K562 (cell line): ENCODE measurements around the gene NRCAM. TPM values are rescaled to one million over a fixed set of nuclear protein-coding genes. Genes with fewer than 3 reads are reported as not detected.
A peak's percentile ranks its signal among the peaks of the same experiment; 100 is the strongest.

Experiments
- ATAC-seq: fragments of 200-7000 bp; cut with Tn5 transposase; 3 replicates; pipeline ENCODE4 v1.9.1; 2020; ENCODE audit warnings: moderate library complexity
- BruUV-seq: library from RNA; stranded (reverse); fragments of 400-500 nt; replicated peaks from 2 replicates; lab custom pipeline; 2021; lab: Mats Ljungman, UMichigan
- CTCF ChIA-PET: fragments of 300-600 bp; formaldehyde crosslinking; extraction: SDS; loops from one replicate; lab custom pipeline; 2021; ENCODE audit warnings: low intra/inter-chr PET ratio; lab: Yijun Ruan, JAX
- POLR2A ChIA-PET: fragments of 300-600, 350-650 bp; sonication (Branson Sonifier 250); formaldehyde crosslinking; extraction: SDS; loops from one replicate; lab custom pipeline; 2021; ENCODE audit warnings: antibody characterized with exemption, inconsistent platforms; lab: Yijun Ruan, JAX
- DNase-seq, 4 experiments: peaks; one replicate each; pipeline versions ENCODE4 v3.0.0 to v3.0.0-alpha.2; 2011 to 2018; ENCODE audit warnings: low spot score in 3 of 4, mixed read lengths in 3 of 4; ENCODE audit errors: extremely low read depth in 1 of 4
- FAIRE-seq: peaks from 2 replicates; lab custom pipeline; 2011; peaks lifted over from hg19 to GRCh38; lab: Jason Lieb, UNC
- H2AFZ ChIP-seq: 2 replicates; pipeline ENCODE4 v1.6.0; 2011; ENCODE audit warnings: low read depth, low read length, control low read depth, inconsistent platforms
- H3K27ac ChIP-seq: fragments of 200-600 bp; 3 replicates; pipeline ENCODE4 v1.8.0; 2011; ENCODE audit warnings: low read depth, mild to moderate bottlenecking, control low read depth, inconsistent platforms, low read length, moderate library complexity, mixed read lengths; ENCODE audit errors: extremely low read depth
- H3K27me3 ChIP-seq, 2 experiments: fragments of 300-600 bp in 1 of 2; 2 replicates in 1 of 2; 3 replicates in 1 of 2; pipeline versions ENCODE4 v1.6.0 to v1.8.0; 2011; ENCODE audit warnings: inconsistent platforms in 2 of 2, low read length in 2 of 2, mild to moderate bottlenecking in 1 of 2, mixed read lengths in 1 of 2, moderate library complexity in 1 of 2; ENCODE audit not compliant: control insufficient read depth in 2 of 2, insufficient read depth in 2 of 2
- H3K36me3 ChIP-seq: fragments of 300-600 bp; 3 replicates; pipeline ENCODE4 v1.8.0; 2011; ENCODE audit warnings: mild to moderate bottlenecking, low read length, inconsistent platforms; ENCODE audit not compliant: control insufficient read depth, insufficient read depth
- H3K4me1 ChIP-seq, 2 experiments: fragments of 200-600 bp in 1 of 2; replicated peaks in 1 of 2; 2 replicates in 1 of 2; 3 replicates in 1 of 2; pipeline versions ENCODE4 v1.5.1 to v1.8.0; 2011; ENCODE audit warnings: inconsistent platforms in 2 of 2, low read length in 2 of 2, mild to moderate bottlenecking in 1 of 2, mixed read lengths in 1 of 2, moderate library complexity in 1 of 2; ENCODE audit not compliant: control insufficient read depth in 2 of 2, insufficient read depth in 2 of 2
- H3K4me2 ChIP-seq: 2 replicates; pipeline ENCODE4 v1.6.1; 2011; ENCODE audit warnings: low read length, control low read depth, inconsistent platforms, mixed read lengths; ENCODE audit not compliant: insufficient read depth
- H3K4me3 ChIP-seq: fragments of 200-600 bp; sonication (generic), shearing (Covaris generic); 2 replicates; pipeline ENCODE4 v1.5.1; 2016; ENCODE audit warnings: control low read depth, inconsistent platforms
- H3K79me2 ChIP-seq: fragments of 200-600 bp; 3 replicates; pipeline ENCODE4 v1.8.0; 2011; ENCODE audit warnings: low read length, inconsistent platforms; ENCODE audit not compliant: control insufficient read depth, insufficient read depth
- H3K9ac ChIP-seq, 2 experiments: 2 replicates each; pipeline versions ENCODE4 v1.6.0 to v1.6.1; 2011; ENCODE audit warnings: low read depth in 2 of 2, low read length in 2 of 2, control low read depth in 1 of 2, inconsistent platforms in 1 of 2, mild to moderate bottlenecking in 1 of 2, mixed read lengths in 1 of 2; ENCODE audit not compliant: insufficient read depth in 1 of 2
- H3K9me1 ChIP-seq: one replicate; pipeline ENCODE4 v1.6.0; 2011; ENCODE audit warnings: inconsistent platforms, mild to moderate bottlenecking, low read length, moderate library complexity; ENCODE audit not compliant: control insufficient read depth, insufficient read depth
- H3K9me3 ChIP-seq: replicated peaks from 2 replicates; pipeline ENCODE4 v1.5.1; 2011; ENCODE audit warnings: low read depth, low read length, inconsistent platforms; ENCODE audit not compliant: control insufficient read depth, insufficient read depth
- H4K20me1 ChIP-seq: replicated peaks from 2 replicates; pipeline ENCODE4 v1.6.1; 2011; ENCODE audit warnings: low read length, inconsistent platforms, mixed read lengths; ENCODE audit not compliant: control insufficient read depth, insufficient read depth
- CEBPG ChIP-seq, 3 experiments: fragments of 200-800 bp in 1 of 3; sonication (Bioruptor generic) in 1 of 3; sonication (generic) in 1 of 3; formaldehyde crosslinking in 1 of 3; IDR thresholded peaks in 2 of 3; conservative IDR thresholded peaks in 1 of 3; 2 replicates each; pipeline versions ENCODE4 v1.6.1 to v1.8.0; 2016 to 2022; ENCODE audit warnings: missing compliant biosample characterization in 2 of 3, missing genetic modification characterization in 2 of 3, mild to moderate bottlenecking in 1 of 3, missing genetic modification reagents in 1 of 3
- HNRNPLL ChIP-seq: fragments of 200-400 bp; formaldehyde crosslinking; IDR thresholded peaks from 2 replicates; pipeline ENCODE4 v1.6.1; 2017; ENCODE audit warnings: low read length, low read depth, mild to moderate bottlenecking; ENCODE audit not compliant: poor library complexity, severe bottlenecking
- IRF2 ChIP-seq: sonication (generic); formaldehyde crosslinking; IDR thresholded peaks from 2 replicates; pipeline ENCODE4 v1.8.1; 2022; ENCODE audit warnings: mild to moderate bottlenecking, missing genetic modification reagents
- NCOA1 ChIP-seq: fragments of 450-650 bp; IDR thresholded peaks from 2 replicates; pipeline ENCODE4 v1.6.1; 2016; ENCODE audit warnings: low read depth
- PCBP1 ChIP-seq: fragments of 200-400 bp; formaldehyde crosslinking; IDR thresholded peaks from 2 replicates; pipeline ENCODE4 v1.6.1; 2018; ENCODE audit warnings: mild to moderate bottlenecking, low read depth, low read length; ENCODE audit not compliant: poor library complexity, severe bottlenecking
- POLR2A ChIP-seq: fragments of 450-650 bp; conservative IDR thresholded peaks from 2 replicates; pipeline ENCODE4 v1.6.1; 2016
- POLR2AphosphoS2 ChIP-seq: IDR thresholded peaks from 2 replicates; pipeline ENCODE4 v1.6.1; 2012; ENCODE audit warnings: low read length, improper control_type of control experiment
- TAL1 ChIP-seq: fragments of 450-650 bp; IDR thresholded peaks from 2 replicates; pipeline ENCODE4 v1.6.1; 2016; ENCODE audit warnings: mild to moderate bottlenecking
- TBP ChIP-seq: optimal IDR thresholded peaks from 2 replicates; pipeline ENCODE3; 2011; ENCODE audit warnings: low read depth, low read length, improper control_type of control experiment
- TCF7L2 ChIP-seq: fragments of 150-350 bp; IDR thresholded peaks from 2 replicates; pipeline ENCODE4 v1.6.1; 2016; ENCODE audit warnings: low read depth, mild to moderate bottlenecking, low read length, moderate library complexity
- ZNF133 ChIP-seq: fragments of 250-450 bp; sonication (Bioruptor Pico); IDR thresholded peaks from 2 replicates; pipeline ENCODE4 v1.4.0; 2020; ENCODE audit warnings: mild to moderate bottlenecking
- WGBS: fragments of 100-300 bp; shearing (Covaris generic); methylation state at CpG from one replicate; pipeline ENCODE4 v1.1.6; 2016; ENCODE audit warnings: low coverage, mixed read lengths; ENCODE audit not compliant: insufficient coverage; ENCODE audit errors: missing lambda C conversion rate; 5-methylcytosine and 5-hydroxymethylcytosine counted together
- in situ Hi-C: fragments of 300-500 bp; cut with MboI; formaldehyde crosslinking; loops from 4 replicates; pipeline ENCODE4 v1.15.0; 2018; ENCODE audit warnings: inconsistent platforms, mixed read lengths
- intact Hi-C: fragments of 100-400 bp; cut with micrococcal nuclease; formaldehyde crosslinking; loops from 2 replicates; pipeline ENCODE4 v1.14.2; 2022
- polyA plus RNA-seq, 8 experiments: library from polyadenylated mRNA; depleted of rRNA in 4 of 8; stranded (reverse) in 5 of 8; unstranded in 3 of 8; fragments of >200 nt; fragmentation: Nextera tagmentation in 2 of 8; fragmentation: Illumina TruSeq in 1 of 8; extraction: Ambion mirVana in 2 of 8; extraction: Trizol in 1 of 8; gene quantifications; 2 replicates each; pipeline versions ENCODE4 v1.2.1 to v1.2.3, GENCODE V29; 2011 to 2014; ENCODE audit warnings: inconsistent platforms in 1 of 8, missing spikeins in 1 of 8
- total RNA-seq, 7 experiments: library from RNA; depleted of rRNA in 6 of 7; stranded (reverse); fragments of >200 nt in 6 of 7; fragmentation: Illumina TruSeq in 2 of 7; extraction: Trizol in 2 of 7; gene quantifications; 2 replicates each; pipeline versions ENCODE4 v1.2.1 to v1.2.3, GENCODE V29; 2011 to 2021; ENCODE audit warnings: low replicate concordance in 1 of 7

NRCAM gene
- total and polyA plus RNA-seq, 9 of the 15 experiments (the other 6 are each of a cell fraction or from before 2014, with no cell fraction given), result 0.03 to 0.54 (median 0.12) TPM; not detected in 1

GRCh38 chr7:108347616-108348015 lies 108.6 kb downstream of the NRCAM start (continued):
- TF ChIP-seq POLR2A, result no peak

- no TSS peak for BruUV-seq
Observed at GRCh38 chr7:108345710-108346336, 110.4 kb downstream of the NRCAM start.

GRCh38 chr7:108340856-108341411 lies 115.3 kb downstream of the NRCAM start:
- Histone ChIP-seq H3K4me3 (no peak overlapping the region), H3K4me1 (no peaks in the 10 kb centered on the region), H3K9ac (no peak overlapping the region), H4K20me1 (no peaks in the 10 kb centered on the region), H3K27ac (no peak overlapping the region), H3K79me2 (no peaks in the 10 kb centered on the region), H3K4me2 (no peak overlapping the region), H3K27me3 (peaks cover 20 to 23% of the 10 kb centered on the region in 2 experiments), H3K9me3 (no peaks in the 10 kb centered on the region), H3K36me3 (no peaks in the 10 kb centered on the region), H3K9me1 (no peaks in the 10 kb centered on the region), H2AFZ (no peak overlapping the region)
- no TSS peak for BruUV-seq
- intact Hi-C loops (no loop called here), in situ Hi-C loops (no loop called here)
- ChIA-PET POLR2A (no interaction called here), CTCF (no interaction called here)
- ATAC-seq, result no peak
- TF ChIP-seq HNRNPLL (no peak), TBP (no peak), TCF7L2 (no peak), IRF2 (no peak), NCOA1 (no peak), PCBP1 (no peak), ZNF133 (no peak), TAL1 (no peak)
- no peak for FAIRE-seq
- 1% methylated on average over 9 of the region's 9 CpGs for WGBS
- DNase-seq, result no peak

More at GRCh38 chr7:108345710-108346336, 110.4 kb downstream of the NRCAM start:
- POLR2A ChIA-PET, result interaction anchor here (0.7 kb wide), 1 partner anchor 217 kb away, joined by 3 read pairs; no protein-coding TSS in a partner anchor
- Histone ChIP-seq H3K4me3 (no peak overlapping the region), H3K4me1 (no peaks in the 10 kb centered on the region)
- TF ChIP-seq POLR2AphosphoS2 (no peak), CEBPG (CRISPR knock-in tag; IDR thresholded peaks at IDR 0.05) (no peak), CEBPG (tag; conservative IDR thresholded peaks at IDR 0.05 in 1 of 2, IDR thresholded peaks at IDR 0.05 in 1 of 2) (0 out of 4 replicates have a peak, but pooled peaks of 1 of the 2 experiments have one; percentile 14)
- TF ChIP-seq, all 486 proteins: peak for 1
- FAIRE-seq, result no peak
- no peak overlapping the region for H3K9ac ChIP-seq
- no peak for DNase-seq
- WGBS, result 2% methylated on average over 9 of the region's 9 CpGs
- CTCF ChIA-PET, result no interaction called here
- in situ Hi-C loops, result no loop called here
- intact Hi-C loops, result no loop called here
- no peaks in the 10 kb centered on the region for H4K20me1 ChIP-seq
- H2AFZ ChIP-seq, result no peak overlapping the region
- H3K27me3 ChIP-seq, result peaks cover 18 to 24% of the 10 kb centered on the region in 2 experiments
- H3K4me2 ChIP-seq, result no peak overlapping the region
- ATAC-seq, result peak; percentile 38; the same call in 2 of the 3 replicates
- H3K9me3 ChIP-seq, result no peaks in the 10 kb centered on the region
- H3K79me2 ChIP-seq, result no peaks in the 10 kb centered on the region
- H3K27ac ChIP-seq, result no peak overlapping the region
- no peaks in the 10 kb centered on the region for H3K9me1 ChIP-seq
- no peaks in the 10 kb centered on the region for H3K36me3 ChIP-seq
